ENCODE measurements around the gene SEH1L.

- TF ChIP-seq EZH2 (optimal IDR thresholded peaks at IDR 0.05; ENCODE audit: low read depth, low read length), result no peak
- TF ChIP-seq CTCF (IDR thresholded peaks at IDR 0.05; ENCODE audit: low read length), result no peak
These were observed 41.7 kb downstream of the SEH1L start for GRCh38 chr18:12989397-12990122.
